OCI-M2 (cell line): Measurements from ENCODE around the gene SHISA8.

Experiments used
- DNase-seq: peaks from one replicate; lab custom pipeline; 2025; ENCODE audit not compliant: unreplicated experiment; lab: John Stamatoyannopoulos, UW

Gene SHISA8

GRCh38 chr22:41862530-41863266 is 52.2 kb downstream of the SHISA8 start:
- no peak for DNase-seq

- DNase-seq = no peak
Measured at GRCh38 chr22:41862160-41862529, 52.7 kb downstream of the SHISA8 start.
